Liver (tissue), 9 donors: Measurements from ENCODE around the gene AMBRA1. TPM values are rescaled to one million over a fixed set of nuclear protein-coding genes. Genes with fewer than 3 reads are reported as not detected.

ENCODE experiments used
- DNase-seq: peaks from one replicate; pipeline ENCODE4 v3.0.0-alpha.2; 2017; ENCODE audit warnings: low spot score
- H3K27ac ChIP-seq, 2 donors: one replicate each; pipeline ENCODE4 v1.7.0; 2013; ENCODE audit warnings: inconsistent platforms in 2 of 2, low read length in 2 of 2, control low read depth in 1 of 2, low read depth in 1 of 2, mild to moderate bottlenecking in 1 of 2
- H3K27me3 ChIP-seq, 4 donors: one replicate each; pipeline versions ENCODE4 v1.6.1 to v1.7.0; 2013; ENCODE audit warnings: low read length in 3 of 4, inconsistent platforms in 1 of 4, mild to moderate bottlenecking in 1 of 4, moderate library complexity in 1 of 4; ENCODE audit not compliant: control insufficient read depth in 4 of 4, insufficient read depth in 4 of 4
- H3K36me3 ChIP-seq, 4 donors: one replicate each; pipeline versions ENCODE4 v1.6.1 to v1.7.0; 2013; ENCODE audit warnings: low read length in 3 of 4, mild to moderate bottlenecking in 3 of 4, low read depth in 1 of 4, moderate library complexity in 1 of 4; ENCODE audit not compliant: control insufficient read depth in 4 of 4, insufficient read depth in 3 of 4
- H3K4me1 ChIP-seq, 4 donors: one replicate each; pipeline versions ENCODE4 v1.6.1 to v1.7.0; 2013; ENCODE audit warnings: low read length in 3 of 4, mild to moderate bottlenecking in 3 of 4, moderate library complexity in 1 of 4; ENCODE audit not compliant: control insufficient read depth in 4 of 4, insufficient read depth in 4 of 4
- H3K4me3 ChIP-seq, 3 donors: one replicate each; pipeline versions ENCODE4 v1.6.1 to v1.7.0; 2013; ENCODE audit warnings: low read length in 3 of 3, control low read depth in 1 of 3, low read depth in 1 of 3, mild to moderate bottlenecking in 1 of 3
- H3K9ac ChIP-seq, 2 donors: one replicate each; pipeline ENCODE4 v1.7.0; 2013; ENCODE audit warnings: low read length in 2 of 2, mild to moderate bottlenecking in 2 of 2, moderate library complexity in 2 of 2, control low read depth in 1 of 2, low read depth in 1 of 2
- H3K9me3 ChIP-seq, 4 donors: one replicate each; pipeline versions ENCODE4 v1.6.1 to v1.7.0; 2013; ENCODE audit warnings: low read length in 3 of 4; ENCODE audit not compliant: control insufficient read depth in 4 of 4
- EGR1 ChIP-seq, 2 donors: IDR thresholded peaks; 2 replicates each; pipeline ENCODE4 v1.6.1; 2016 to 2018; ENCODE audit warnings: antibody characterized with exemption in 2 of 2, low read depth in 2 of 2
- FOXA1 ChIP-seq: IDR thresholded peaks from 2 replicates; pipeline ENCODE4 v1.6.1; 2016; ENCODE audit warnings: antibody characterized with exemption
- FOXA2 ChIP-seq: IDR thresholded peaks from 2 replicates; pipeline ENCODE4 v1.6.1; 2016; ENCODE audit warnings: antibody characterized with exemption
- GABPA ChIP-seq, 2 donors: IDR thresholded peaks in 1 of 2; conservative IDR thresholded peaks in 1 of 2; 2 replicates each; pipeline ENCODE4 v1.6.1; 2016; ENCODE audit warnings: antibody characterized with exemption in 2 of 2, mild to moderate bottlenecking in 1 of 2, moderate library complexity in 1 of 2
- HNF4A ChIP-seq, 2 donors: conservative IDR thresholded peaks; 2 replicates each; pipeline ENCODE4 v1.6.1; 2016; ENCODE audit warnings: antibody characterized with exemption in 2 of 2, mild to moderate bottlenecking in 2 of 2
- HNF4G ChIP-seq: IDR thresholded peaks from 2 replicates; pipeline ENCODE4 v1.6.1; 2016; ENCODE audit warnings: antibody characterized with exemption
- JUND ChIP-seq, 2 donors: IDR thresholded peaks; 2 replicates each; pipeline ENCODE4 v1.6.1; 2016; ENCODE audit warnings: antibody characterized with exemption in 2 of 2
- NR2F2 ChIP-seq: IDR thresholded peaks from 2 replicates; pipeline ENCODE4 v1.6.1; 2016; ENCODE audit warnings: antibody characterized with exemption
- RAD21 ChIP-seq, 2 donors: IDR thresholded peaks; 2 replicates each; pipeline ENCODE4 v1.6.1; 2016; ENCODE audit warnings: antibody characterized with exemption in 2 of 2, mild to moderate bottlenecking in 2 of 2
- RXRA ChIP-seq, 2 donors: IDR thresholded peaks; 2 replicates each; pipeline ENCODE4 v1.6.1; 2017 to 2018; ENCODE audit warnings: antibody characterized with exemption in 2 of 2, mild to moderate bottlenecking in 1 of 2
- SP1 ChIP-seq: IDR thresholded peaks from 2 replicates; pipeline ENCODE4 v1.6.1; 2018; ENCODE audit warnings: antibody characterized with exemption, mild to moderate bottlenecking
- TAF1 ChIP-seq: conservative IDR thresholded peaks from 2 replicates; pipeline ENCODE4 v1.6.1; 2016; ENCODE audit warnings: antibody characterized with exemption, mild to moderate bottlenecking
- YY1 ChIP-seq: IDR thresholded peaks from 2 replicates; pipeline ENCODE4 v1.6.1; 2016; ENCODE audit warnings: antibody characterized with exemption, mild to moderate bottlenecking
- WGBS: extraction: QIAGEN DNeasy Blood & Tissue Kit; methylation state at CpG from one replicate; pipeline ENCODE4 v1.1.7; 2013; 5-methylcytosine and 5-hydroxymethylcytosine counted together
- polyA plus RNA-seq, 2 donors: library from polyadenylated mRNA; stranded (reverse) in 1 of 2; unstranded in 1 of 2; fragments of 200-250 nt in 1 of 2; fragments of >200 nt in 1 of 2; fragmentation: Nextera tagmentation in 1 of 2; extraction: Ambion mirVana in 1 of 2; gene quantifications; one replicate each; pipeline versions ENCODE4 v1.2.1 to v1.2.3, GENCODE V29; 2013 to 2015
- total RNA-seq, 2 donors: library from RNA; depleted of rRNA; stranded (reverse); fragments of >200 nt; gene quantifications; one replicate each; pipeline ENCODE4 v1.2.3, GENCODE V29; 2014
- TF ChIP-seq, protein P1 (sequence below): fragments of 150-350 bp; IDR thresholded peaks from 2 replicates; pipeline ENCODE4 v1.5.1; 2017; ENCODE audit warnings: improper control_type of control experiment, low read depth, low read length; ENCODE audit not compliant: missing input control
- TF ChIP-seq, protein P2 (sequence below): IDR thresholded peaks from 2 replicates; pipeline ENCODE4 v1.6.1; 2016; ENCODE audit warnings: antibody characterized with exemption, mild to moderate bottlenecking
- TF ChIP-seq, protein P3 (sequence below): IDR thresholded peaks from 2 replicates; pipeline ENCODE4 v1.6.1; 2016; ENCODE audit warnings: antibody characterized with exemption
- TF ChIP-seq, protein P4 (sequence below): IDR thresholded peaks from 2 replicates; pipeline ENCODE4 v1.6.1; 2016; ENCODE audit warnings: antibody characterized with exemption
- TF ChIP-seq, protein P5 (sequence below): IDR thresholded peaks from 2 replicates; pipeline ENCODE4 v1.6.1; 2016; ENCODE audit warnings: antibody characterized with exemption
- donor health status: healthy.
- donor health status: healthy.
- donor health status: healthy.
- donor health status: healthy.
- donor health status: healthy.

AMBRA1 gene
- total and polyA plus RNA-seq, 4 donors, result 3.7 to 25.7 (median 15.1) TPM

DNA sequence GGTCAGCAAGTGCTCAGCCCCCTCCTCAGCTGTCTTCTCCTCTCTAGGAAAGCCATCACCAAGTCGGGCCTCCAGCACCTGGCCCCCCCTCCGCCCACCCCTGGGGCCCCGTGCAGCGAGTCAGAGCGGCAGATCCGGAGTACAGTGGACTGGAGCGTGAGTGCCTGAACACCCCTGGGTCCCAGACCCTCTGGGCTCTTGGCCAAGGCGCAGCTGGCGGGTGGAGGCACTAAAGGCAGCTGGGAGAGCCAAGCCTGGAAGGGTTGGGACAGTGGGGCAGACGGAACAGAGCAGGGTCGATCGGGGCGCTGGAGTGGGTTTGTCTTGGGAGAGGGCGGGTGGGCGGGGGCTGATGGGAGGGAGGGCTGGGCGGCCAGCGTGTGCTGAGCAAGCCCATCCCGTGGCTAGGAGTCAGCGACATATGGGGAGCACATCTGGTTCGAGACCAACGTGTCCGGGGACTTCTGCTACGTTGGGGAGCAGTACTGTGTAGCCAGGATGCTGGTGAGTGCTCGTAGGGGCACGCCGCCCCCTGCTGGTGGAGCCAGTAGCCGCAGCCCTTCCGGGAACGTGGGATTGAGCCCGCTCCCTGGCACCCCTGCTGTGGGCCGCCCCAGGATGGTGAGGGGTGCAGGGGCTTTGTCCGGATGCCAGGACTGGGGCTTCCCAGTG, 226.4 kb downstream of the AMBRA1 start:
- TF ChIP-seq EGR1 (IDR thresholded peaks at IDR 0.05; ENCODE audit: low read depth in 2 of 2) (no peak), RAD21 (IDR thresholded peaks at IDR 0.05) (peak; percentile 64 to 74), RXRA (IDR thresholded peaks at IDR 0.05) (no peak), GABPA (IDR thresholded peaks at IDR 0.05 in 1 of 2, conservative IDR thresholded peaks at IDR 0.05 in 1 of 2) (no peak), YY1 (no peak)
- TF ChIP-seq, protein P1, sequence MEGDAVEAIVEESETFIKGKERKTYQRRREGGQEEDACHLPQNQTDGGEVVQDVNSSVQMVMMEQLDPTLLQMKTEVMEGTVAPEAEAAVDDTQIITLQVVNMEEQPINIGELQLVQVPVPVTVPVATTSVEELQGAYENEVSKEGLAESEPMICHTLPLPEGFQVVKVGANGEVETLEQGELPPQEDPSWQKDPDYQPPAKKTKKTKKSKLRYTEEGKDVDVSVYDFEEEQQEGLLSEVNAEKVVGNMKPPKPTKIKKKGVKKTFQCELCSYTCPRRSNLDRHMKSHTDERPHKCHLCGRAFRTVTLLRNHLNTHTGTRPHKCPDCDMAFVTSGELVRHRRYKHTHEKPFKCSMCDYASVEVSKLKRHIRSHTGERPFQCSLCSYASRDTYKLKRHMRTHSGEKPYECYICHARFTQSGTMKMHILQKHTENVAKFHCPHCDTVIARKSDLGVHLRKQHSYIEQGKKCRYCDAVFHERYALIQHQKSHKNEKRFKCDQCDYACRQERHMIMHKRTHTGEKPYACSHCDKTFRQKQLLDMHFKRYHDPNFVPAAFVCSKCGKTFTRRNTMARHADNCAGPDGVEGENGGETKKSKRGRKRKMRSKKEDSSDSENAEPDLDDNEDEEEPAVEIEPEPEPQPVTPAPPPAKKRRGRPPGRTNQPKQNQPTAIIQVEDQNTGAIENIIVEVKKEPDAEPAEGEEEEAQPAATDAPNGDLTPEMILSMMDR, result peak; percentile 69
- WGBS, result 53% methylated on average over 32 of the region's 32 CpGs
- Histone ChIP-seq H3K27ac (no peak overlapping the region), H3K4me1 (peaks cover 0 to 12% (median 6%) of the 10 kb centered on the region in 4 donors), H3K4me3 (no peak overlapping the region), H3K9me3 (no peaks in the 10 kb centered on the region), H3K36me3 (peaks cover 0 to 18% (median 7%) of the 10 kb centered on the region in 4 donors), H3K9ac (no peak overlapping the region), H3K27me3 (no peaks in the 10 kb centered on the region)
- peak; percentile 76 for DNase-seq

DNA sequence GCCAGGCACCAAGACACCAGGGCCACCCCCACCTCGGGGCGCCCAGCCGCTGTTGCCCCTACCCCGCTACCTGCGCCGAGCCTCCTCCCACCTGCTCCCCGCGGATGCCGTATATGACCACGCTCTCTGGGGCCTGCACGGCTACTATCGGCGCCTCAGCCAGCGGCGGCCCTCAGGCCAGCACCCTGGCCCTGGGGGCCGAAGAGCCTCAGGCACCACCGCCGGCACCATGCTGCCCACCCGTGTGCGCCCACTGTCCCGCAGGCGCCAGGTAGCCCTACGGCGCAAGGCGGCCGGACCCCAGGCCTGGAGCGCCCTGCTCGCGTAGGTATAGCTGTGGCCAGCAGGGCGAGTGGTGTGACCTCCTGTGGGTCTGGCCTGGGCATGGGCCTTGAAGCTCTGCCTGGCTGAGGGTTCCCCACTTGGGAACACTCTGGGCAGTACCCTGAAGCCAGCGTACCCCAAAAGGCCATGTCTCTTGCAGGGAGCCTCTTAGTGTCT, 227.1 kb downstream of the AMBRA1 start:
- peaks cover 0 to 19% (median 10%) of the 10 kb centered on the region in 4 donors for H3K4me1 ChIP-seq
- DNase-seq, result no peak

More for the DNA sequence above, 227.1 kb downstream of the AMBRA1 start:
- Histone ChIP-seq H3K27me3 (no peaks in the 10 kb centered on the region), H3K9ac (no peak overlapping the region), H3K36me3 (peaks cover 0 to 15% (median 4%) of the 10 kb centered on the region in 4 donors), H3K9me3 (no peaks in the 10 kb centered on the region), H3K4me3 (no peak overlapping the region), H3K27ac (no peak overlapping the region)
- TF ChIP-seq FOXA1, result no peak
- no peak for TF ChIP-seq RAD21 (IDR thresholded peaks at IDR 0.05)
- TF ChIP-seq, protein P2, sequence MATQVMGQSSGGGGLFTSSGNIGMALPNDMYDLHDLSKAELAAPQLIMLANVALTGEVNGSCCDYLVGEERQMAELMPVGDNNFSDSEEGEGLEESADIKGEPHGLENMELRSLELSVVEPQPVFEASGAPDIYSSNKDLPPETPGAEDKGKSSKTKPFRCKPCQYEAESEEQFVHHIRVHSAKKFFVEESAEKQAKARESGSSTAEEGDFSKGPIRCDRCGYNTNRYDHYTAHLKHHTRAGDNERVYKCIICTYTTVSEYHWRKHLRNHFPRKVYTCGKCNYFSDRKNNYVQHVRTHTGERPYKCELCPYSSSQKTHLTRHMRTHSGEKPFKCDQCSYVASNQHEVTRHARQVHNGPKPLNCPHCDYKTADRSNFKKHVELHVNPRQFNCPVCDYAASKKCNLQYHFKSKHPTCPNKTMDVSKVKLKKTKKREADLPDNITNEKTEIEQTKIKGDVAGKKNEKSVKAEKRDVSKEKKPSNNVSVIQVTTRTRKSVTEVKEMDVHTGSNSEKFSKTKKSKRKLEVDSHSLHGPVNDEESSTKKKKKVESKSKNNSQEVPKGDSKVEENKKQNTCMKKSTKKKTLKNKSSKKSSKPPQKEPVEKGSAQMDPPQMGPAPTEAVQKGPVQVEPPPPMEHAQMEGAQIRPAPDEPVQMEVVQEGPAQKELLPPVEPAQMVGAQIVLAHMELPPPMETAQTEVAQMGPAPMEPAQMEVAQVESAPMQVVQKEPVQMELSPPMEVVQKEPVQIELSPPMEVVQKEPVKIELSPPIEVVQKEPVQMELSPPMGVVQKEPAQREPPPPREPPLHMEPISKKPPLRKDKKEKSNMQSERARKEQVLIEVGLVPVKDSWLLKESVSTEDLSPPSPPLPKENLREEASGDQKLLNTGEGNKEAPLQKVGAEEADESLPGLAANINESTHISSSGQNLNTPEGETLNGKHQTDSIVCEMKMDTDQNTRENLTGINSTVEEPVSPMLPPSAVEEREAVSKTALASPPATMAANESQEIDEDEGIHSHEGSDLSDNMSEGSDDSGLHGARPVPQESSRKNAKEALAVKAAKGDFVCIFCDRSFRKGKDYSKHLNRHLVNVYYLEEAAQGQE, result no peak
- no peak for TF ChIP-seq HNF4A (conservative IDR thresholded peaks at IDR 0.05)
- TF ChIP-seq, protein P3, sequence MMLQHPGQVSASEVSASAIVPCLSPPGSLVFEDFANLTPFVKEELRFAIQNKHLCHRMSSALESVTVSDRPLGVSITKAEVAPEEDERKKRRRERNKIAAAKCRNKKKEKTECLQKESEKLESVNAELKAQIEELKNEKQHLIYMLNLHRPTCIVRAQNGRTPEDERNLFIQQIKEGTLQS, result no peak
- TF ChIP-seq, protein P4, sequence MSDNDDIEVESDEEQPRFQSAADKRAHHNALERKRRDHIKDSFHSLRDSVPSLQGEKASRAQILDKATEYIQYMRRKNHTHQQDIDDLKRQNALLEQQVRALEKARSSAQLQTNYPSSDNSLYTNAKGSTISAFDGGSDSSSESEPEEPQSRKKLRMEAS, result no peak
- TF ChIP-seq SP1, result no peak
- TF ChIP-seq FOXA2, result no peak
- no peak for TF ChIP-seq NR2F2
- TF ChIP-seq, protein P1, result no peak
- TF ChIP-seq YY1, result no peak
- no peak for TF ChIP-seq HNF4G
- TF ChIP-seq, protein P5, sequence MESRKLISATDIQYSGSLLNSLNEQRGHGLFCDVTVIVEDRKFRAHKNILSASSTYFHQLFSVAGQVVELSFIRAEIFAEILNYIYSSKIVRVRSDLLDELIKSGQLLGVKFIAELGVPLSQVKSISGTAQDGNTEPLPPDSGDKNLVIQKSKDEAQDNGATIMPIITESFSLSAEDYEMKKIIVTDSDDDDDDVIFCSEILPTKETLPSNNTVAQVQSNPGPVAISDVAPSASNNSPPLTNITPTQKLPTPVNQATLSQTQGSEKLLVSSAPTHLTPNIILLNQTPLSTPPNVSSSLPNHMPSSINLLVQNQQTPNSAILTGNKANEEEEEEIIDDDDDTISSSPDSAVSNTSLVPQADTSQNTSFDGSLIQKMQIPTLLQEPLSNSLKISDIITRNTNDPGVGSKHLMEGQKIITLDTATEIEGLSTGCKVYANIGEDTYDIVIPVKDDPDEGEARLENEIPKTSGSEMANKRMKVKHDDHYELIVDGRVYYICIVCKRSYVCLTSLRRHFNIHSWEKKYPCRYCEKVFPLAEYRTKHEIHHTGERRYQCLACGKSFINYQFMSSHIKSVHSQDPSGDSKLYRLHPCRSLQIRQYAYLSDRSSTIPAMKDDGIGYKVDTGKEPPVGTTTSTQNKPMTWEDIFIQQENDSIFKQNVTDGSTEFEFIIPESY, result no peak
- TF ChIP-seq GABPA (IDR thresholded peaks at IDR 0.05 in 1 of 2, conservative IDR thresholded peaks at IDR 0.05 in 1 of 2), result no peak
- no peak for TF ChIP-seq RXRA (IDR thresholded peaks at IDR 0.05)
- TF ChIP-seq TAF1, result no peak
- TF ChIP-seq EGR1 (IDR thresholded peaks at IDR 0.05; ENCODE audit: low read depth in 2 of 2), result no peak
- TF ChIP-seq JUND (IDR thresholded peaks at IDR 0.05), result no peak
- 96% methylated on average over 31 of the region's 31 CpGs for WGBS
